ENCODE measurements around the gene HPCA.

DNA sequence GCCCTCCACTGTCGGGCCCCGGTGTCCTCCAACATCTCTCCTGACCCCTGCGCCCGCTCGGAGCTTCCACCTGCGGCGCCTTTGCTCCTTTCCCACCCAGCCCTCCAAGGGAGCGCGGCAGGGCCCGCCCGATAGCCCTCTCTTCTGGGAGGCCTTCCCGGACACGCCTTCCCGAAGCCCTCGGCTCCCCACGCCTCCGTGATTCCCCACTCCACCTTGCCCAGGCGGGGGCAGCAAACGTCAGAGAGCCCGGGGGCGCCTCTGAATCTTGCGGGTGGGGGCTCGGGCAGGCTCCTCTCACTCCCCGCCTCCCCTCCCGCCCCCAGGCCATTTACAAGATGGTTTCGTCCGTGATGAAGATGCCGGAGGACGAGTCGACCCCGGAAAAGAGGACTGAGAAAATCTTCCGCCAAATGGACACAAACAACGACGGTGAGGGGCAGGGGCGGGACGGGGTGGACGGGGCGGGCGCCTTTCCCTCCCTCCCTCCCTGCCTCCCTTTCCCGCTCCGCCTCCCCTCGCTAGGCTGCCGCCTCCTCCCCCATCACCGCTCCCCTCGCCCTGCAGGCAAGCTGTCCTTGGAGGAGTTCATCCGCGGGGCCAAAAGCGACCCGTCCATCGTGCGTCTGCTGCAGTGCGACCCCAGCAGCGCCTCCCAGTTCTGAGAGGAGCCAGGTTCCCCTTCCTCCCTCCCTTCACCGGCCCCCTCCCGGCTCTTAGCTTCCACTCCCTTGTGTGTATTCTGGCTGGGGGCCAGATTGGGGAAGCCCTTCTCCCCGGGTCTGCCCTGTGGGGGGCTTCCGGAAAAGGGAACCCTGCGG, 7.1 kb downstream of the HPCA start:
- TF ChIP-seq EZH2 (IDR thresholded peaks at IDR 0.05; ENCODE audit: insufficient read depth, poor library complexity, severe bottlenecking) (no peak), EZH2phosphoT487 (IDR thresholded peaks at IDR 0.05; ENCODE audit: insufficient read depth, low read depth) (no peak)

Measured in GM23248 (cell line).